ENCODE data around the gene LPCAT4. TPM values are rescaled to one million over a fixed set of nuclear protein-coding genes. Genes with fewer than 3 reads are reported as not detected.

LPCAT4 gene
- 10.7 and 12.8 TPM in 2 replicates for total RNA-seq

DNA sequence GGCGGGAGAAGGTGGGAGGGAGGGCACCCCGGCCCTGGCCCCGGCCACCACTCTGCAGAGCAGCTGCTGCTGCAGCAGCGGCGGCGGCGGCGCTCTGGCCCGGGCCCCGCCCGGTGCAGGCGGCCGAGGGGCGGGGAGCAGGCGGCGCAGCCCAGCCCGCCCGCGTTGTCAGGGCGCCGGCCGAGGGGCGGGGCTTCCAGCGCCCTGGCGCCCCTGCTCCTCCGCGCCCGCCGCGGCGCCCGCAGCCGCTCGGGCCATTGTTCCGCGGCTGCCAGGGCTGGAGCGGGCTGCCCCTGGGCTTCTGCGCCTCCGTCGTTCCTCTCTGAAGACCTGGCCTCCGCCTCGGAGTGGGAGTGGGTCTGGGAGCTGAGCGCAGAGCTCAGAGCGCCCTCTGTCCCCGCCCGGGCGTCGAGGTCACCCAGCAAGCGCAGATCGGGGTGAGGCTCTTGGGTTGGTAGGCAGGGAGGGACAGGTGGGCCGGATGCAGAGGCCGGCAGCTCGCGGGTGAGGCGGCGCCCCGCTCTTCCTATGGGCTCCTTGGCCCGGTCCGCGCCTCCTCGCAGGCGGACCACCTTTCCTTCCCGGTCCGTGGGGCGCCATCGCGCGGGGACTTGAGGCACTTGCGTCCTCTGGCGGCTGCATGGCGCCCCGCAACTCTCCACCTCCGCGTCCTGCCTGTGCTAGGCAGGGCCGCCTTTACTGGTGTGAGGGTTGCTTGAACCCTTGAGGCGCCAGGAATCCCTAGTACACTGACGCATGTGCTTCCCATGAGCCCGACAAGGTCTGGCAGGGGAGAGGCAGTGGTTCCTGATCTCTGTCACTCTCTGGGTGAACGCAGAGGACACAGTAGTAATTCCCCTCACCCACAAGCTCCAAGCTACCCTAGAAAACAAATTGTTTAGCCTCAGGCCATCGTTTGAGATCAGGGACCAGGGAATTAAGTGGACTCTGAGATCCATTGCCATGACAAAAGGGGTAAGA, at the start of gene LPCAT4:
LPCAT4 (minus strand) TSS at position 96 of the 981 bp plus-strand sequence. CDS start 96 bp downstream, outside the sequence.

GRCh38 chr15:34342737-34343575, 24.0 kb downstream of the LPCAT4 start, which contains the start of the genes NOP10 and NUTM1:
Gene NOP10 (minus strand): TSS chr15:34343136. CDS start chr15:34343073, 63 bp downstream.
Gene NUTM1 (plus strand): TSS chr15:34343315. CDS start chr15:34343697, 382 bp downstream.

GRCh38 chr15:34337557-34338306, 29.3 kb downstream of the LPCAT4 start, which contains the start of gene SLC12A6:
Gene SLC12A6 (minus strand): TSS chr15:34337781. CDS start chr15:34336680, 1,101 bp downstream.

Other genes starting within 250 kb of the LPCAT4 start
- gene KATNBL1, start 157.1 kb downstream of the LPCAT4 start, total RNA-seq = 33.2 and 36.0 TPM in 2 replicates
- gene EMC4, start 142.2 kb downstream of the LPCAT4 start, total RNA-seq = 166 and 184 TPM in 2 replicates
- 7.8 and 9.9 TPM in 2 replicates for gene SLC12A6, start 29.4 kb downstream of the LPCAT4 start, total RNA-seq
- gene NOP10, start 24.1 kb downstream of the LPCAT4 start, total RNA-seq = 227 and 279 TPM in 2 replicates
- not detected in 2 replicates for gene NUTM1, start 23.9 kb downstream of the LPCAT4 start, total RNA-seq
- gene GOLGA8A, start 70.6 kb upstream of the LPCAT4 start, total RNA-seq = 13.1 and 14.3 TPM in 2 replicates
- gene GOLGA8B, start 216.5 kb upstream of the LPCAT4 start, total RNA-seq = 1.6 and 22.2 TPM in 2 replicates

All from cardiac atrium fibroblast (primary cell).